HFFc6 (cell line): ENCODE results near the gene HES3. TPM values are rescaled to one million over a fixed set of nuclear protein-coding genes. Genes with fewer than 3 reads are reported as not detected.

ENCODE experiments used
- DNase-seq: peaks from one replicate; pipeline ENCODE4 v3.0.0-alpha.2; 2018
- H3K27ac Mint-ChIP-seq: 2 replicates; pipeline ENCODE4 v1.8.0; 2020; ENCODE audit warnings: mild to moderate bottlenecking, mixed read lengths
- H3K27me3 Mint-ChIP-seq: 2 replicates; pipeline ENCODE4 v1.8.0; 2021; ENCODE audit warnings: mild to moderate bottlenecking, moderate library complexity, mixed read lengths; ENCODE audit not compliant: insufficient read depth
- H3K36me3 Mint-ChIP-seq: 2 replicates; pipeline ENCODE4 v1.8.0; 2021; ENCODE audit warnings: low read depth, mixed read lengths
- H3K4me1 Mint-ChIP-seq: 2 replicates; pipeline ENCODE4 v1.8.0; 2020; ENCODE audit warnings: low read depth, mixed read lengths
- H3K4me3 Mint-ChIP-seq: 2 replicates; pipeline ENCODE4 v1.8.0; 2020; ENCODE audit warnings: mild to moderate bottlenecking, moderate library complexity, mixed read lengths
- H3K9me3 Mint-ChIP-seq: 2 replicates; pipeline ENCODE4 v1.8.0; 2020; ENCODE audit warnings: mild to moderate bottlenecking, mixed read lengths
- total RNA-seq, 6 experiments: library from RNA; stranded (reverse); fragmentation: NEBNext Ultra II Directional; extraction: Animal tissue kit (Norgen Biotek cat#: 25700); gene quantifications; 2 replicates in 1 of 6; 3 replicates in 5 of 6; pipeline ENCODE4 v1.2.3, GENCODE V29; 2021
- TF ChIP-seq, protein P1 (sequence below): fragments of 200-600 bp; sonication (generic); IDR thresholded peaks from 2 replicates; pipeline ENCODE4 v1.5.0; 2021; ENCODE audit warnings: antibody characterized with exemption, mild to moderate bottlenecking

Gene HES3
- total RNA-seq, 6 experiments from 2014 or later, result not detected

DNA sequence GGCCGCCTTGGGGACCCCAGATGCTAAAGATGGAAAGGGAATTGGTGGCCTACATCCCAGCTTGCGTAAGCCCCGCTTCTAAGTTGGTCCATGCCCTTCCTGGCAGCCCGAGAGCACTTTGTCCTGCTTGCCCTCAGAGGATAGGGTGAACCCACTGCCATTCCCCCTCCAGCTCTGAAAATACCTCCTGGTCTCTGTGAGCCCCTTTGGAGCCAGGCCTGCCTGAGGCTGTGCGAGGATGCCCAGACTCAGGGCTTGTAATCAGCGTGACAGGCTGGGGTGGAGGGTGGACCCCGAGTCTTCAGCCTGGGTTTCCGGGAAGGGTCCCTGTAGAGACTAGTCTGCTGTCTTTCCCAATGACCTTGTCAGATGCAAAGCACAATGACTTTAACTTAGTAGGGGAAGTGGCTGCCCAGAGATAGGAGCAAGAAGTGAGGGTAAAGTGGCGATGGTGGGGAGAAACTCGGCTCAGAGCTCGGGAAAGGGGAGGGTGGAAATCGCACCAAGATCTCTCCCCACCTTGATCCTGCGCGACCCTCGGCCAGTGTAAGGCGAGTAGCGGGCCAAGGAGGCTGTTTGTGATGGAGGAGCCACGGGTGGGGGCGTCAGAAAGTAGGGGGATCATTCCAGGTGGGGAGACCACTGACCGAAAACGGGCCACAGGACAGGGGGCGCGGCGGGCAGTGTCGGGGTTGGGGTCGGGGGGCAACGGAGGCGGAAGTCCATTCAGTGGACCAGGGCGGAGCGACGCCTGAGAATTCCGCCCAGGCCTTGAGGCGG is 2.7 kb upstream of the HES3 start:
- no peak overlapping the region for H3K27ac Mint-ChIP-seq
- TF ChIP-seq, protein P1, sequence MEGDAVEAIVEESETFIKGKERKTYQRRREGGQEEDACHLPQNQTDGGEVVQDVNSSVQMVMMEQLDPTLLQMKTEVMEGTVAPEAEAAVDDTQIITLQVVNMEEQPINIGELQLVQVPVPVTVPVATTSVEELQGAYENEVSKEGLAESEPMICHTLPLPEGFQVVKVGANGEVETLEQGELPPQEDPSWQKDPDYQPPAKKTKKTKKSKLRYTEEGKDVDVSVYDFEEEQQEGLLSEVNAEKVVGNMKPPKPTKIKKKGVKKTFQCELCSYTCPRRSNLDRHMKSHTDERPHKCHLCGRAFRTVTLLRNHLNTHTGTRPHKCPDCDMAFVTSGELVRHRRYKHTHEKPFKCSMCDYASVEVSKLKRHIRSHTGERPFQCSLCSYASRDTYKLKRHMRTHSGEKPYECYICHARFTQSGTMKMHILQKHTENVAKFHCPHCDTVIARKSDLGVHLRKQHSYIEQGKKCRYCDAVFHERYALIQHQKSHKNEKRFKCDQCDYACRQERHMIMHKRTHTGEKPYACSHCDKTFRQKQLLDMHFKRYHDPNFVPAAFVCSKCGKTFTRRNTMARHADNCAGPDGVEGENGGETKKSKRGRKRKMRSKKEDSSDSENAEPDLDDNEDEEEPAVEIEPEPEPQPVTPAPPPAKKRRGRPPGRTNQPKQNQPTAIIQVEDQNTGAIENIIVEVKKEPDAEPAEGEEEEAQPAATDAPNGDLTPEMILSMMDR, result no peak
- DNase-seq, result no peak
- H3K36me3 Mint-ChIP-seq, result no peaks in the 10 kb centered on the region
- no peaks in the 10 kb centered on the region for H3K9me3 Mint-ChIP-seq
- H3K4me3 Mint-ChIP-seq, result no peak overlapping the region
- peaks cover 6% of the 10 kb centered on the region for H3K4me1 Mint-ChIP-seq
- peaks cover 20% of the 10 kb centered on the region for H3K27me3 Mint-ChIP-seq

DNA sequence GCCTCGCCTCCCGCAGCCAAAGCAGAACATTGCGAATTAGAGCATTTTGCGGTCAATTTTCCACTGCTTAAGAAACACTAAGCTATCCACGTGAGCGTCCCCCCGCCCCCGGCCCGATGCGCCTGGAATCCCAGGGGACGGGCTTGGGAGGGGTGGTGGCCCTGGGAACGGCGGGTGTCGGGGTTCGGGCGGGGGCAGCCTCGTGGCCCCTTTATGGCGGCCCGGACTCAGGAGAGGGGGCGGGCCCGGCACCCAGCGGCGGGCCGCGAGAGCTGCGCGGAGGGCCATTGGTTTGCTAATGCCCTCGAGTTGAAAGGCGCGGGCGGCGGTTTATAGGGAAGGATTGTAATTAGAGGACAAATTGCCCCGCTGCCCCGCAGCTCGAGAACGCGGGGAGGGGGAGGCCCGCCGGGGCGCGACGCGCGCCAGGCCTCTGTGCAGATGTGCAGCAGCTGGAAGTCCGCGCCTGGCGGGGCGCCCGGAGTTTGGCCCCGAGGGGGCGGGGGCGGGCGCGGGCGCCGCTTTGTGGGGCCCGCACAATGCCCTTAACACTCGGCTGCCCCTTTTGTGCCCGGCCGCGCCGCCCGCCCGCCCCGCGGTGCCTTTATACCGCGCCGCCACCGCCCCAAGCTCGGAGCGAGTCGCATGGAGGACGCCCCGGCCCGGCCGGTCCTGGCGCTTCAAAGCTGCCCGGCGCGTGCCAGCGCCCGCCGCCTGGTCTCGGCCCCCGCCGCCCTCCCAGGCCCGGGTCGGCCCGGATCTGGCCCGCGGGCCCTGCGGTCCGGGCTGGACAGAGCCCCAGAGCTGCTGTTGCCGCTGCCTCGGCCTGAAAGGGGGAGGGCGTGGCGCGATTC is 1.9 kb upstream of the HES3 start:
- Mint-ChIP-seq H3K27ac (no peak overlapping the region), H3K9me3 (no peaks in the 10 kb centered on the region), H3K27me3 (peaks cover 24% of the 10 kb centered on the region), H3K4me1 (peaks cover 12% of the 10 kb centered on the region), H3K36me3 (no peaks in the 10 kb centered on the region), H3K4me3 (no peak overlapping the region)
- no peak for DNase-seq
- TF ChIP-seq, protein P1, result no peak

DNA sequence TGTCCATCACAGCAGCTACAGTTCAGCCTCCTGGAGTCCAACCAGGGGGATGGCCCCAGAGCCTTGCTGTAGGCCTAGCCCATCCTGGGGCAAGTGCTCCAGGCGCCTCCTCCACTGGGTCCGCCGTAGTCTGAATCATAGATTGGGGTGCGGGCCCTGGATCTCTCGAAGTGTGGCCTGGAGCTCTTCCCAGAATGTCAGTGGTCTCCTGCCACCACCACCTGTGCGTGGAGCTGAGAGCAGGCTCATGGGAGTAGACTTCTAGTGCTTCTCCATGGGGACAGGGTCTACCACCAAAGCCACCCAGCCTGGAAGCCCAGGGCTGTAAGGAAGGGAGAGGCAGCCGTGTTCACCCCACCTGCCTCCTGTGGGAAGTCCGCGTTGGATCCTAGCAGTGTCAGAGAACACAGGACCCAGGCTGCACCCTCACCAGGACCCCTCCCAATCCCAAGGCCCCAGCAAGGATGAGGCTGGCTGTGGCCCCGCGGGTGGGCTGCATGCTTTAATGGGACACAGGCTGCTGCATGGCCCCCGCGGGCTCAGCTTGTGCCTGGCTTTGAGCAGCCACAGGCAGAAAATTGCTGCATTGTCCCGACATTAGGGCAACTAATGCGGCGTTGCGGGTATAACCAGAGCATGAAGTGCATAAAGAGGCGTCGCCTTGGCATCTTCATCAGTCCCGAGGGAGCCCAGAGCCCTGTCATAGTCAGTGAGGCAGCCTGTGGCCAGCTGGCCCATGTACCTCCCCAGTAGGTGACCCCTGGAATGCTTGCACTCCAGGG is 735 bp upstream of the HES3 start:
- H3K36me3 Mint-ChIP-seq, result no peaks in the 10 kb centered on the region
- no peaks in the 10 kb centered on the region for H3K9me3 Mint-ChIP-seq
- H3K27me3 Mint-ChIP-seq, result peaks cover 24% of the 10 kb centered on the region
- DNase-seq, result no peak
- H3K4me1 Mint-ChIP-seq, result peaks cover 12% of the 10 kb centered on the region
- no peak overlapping the region for H3K27ac Mint-ChIP-seq
- TF ChIP-seq, protein P1, result no peak
- H3K4me3 Mint-ChIP-seq, result no peak overlapping the region

DNA sequence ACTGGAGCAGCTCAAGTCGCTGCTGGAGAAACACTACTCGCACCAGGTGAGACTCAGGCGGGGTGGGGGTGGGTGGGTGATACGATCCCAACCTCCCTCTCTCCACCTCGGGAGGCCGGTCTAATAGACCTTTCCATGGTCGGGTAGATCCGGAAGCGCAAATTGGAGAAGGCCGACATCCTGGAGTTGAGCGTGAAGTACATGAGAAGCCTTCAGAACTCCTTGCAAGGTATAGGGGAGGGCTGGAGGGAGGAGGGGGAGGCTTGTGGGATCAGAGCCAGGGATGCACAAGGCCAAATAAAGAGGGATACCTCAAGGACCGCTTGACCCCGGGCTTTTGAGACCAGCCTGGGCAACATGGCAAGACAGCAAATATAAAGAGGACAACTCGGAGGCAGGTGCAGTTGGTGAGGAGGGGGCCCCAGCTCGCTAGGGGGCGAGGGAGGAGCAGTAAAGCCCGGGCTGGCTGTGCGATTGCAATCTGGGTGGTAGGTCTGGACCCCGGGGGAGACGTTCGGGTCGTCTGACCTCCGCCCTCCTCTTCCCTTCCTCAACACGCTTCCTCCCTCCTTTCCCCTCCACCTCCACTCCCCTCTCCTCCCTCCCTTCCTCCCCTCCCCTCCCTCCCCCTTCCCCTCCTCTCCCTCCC is 546 bp downstream of the HES3 start:
- Mint-ChIP-seq H3K27me3 (peaks cover 25% of the 10 kb centered on the region), H3K4me1 (peaks cover 12% of the 10 kb centered on the region), H3K4me3 (no peak overlapping the region), H3K27ac (no peak overlapping the region), H3K36me3 (no peaks in the 10 kb centered on the region), H3K9me3 (no peaks in the 10 kb centered on the region)
- TF ChIP-seq, protein P1, result no peak
- DNase-seq, result no peak
